GM12878 (cell line): Measurements from ENCODE around the gene WWOX. TPM values are rescaled to one million over a fixed set of nuclear protein-coding genes. Genes with fewer than 3 reads are reported as not detected.

Experiments used
- ATAC-seq: fragments of 200-7000 bp; cut with Tn5 transposase; 3 replicates; pipeline ENCODE4 v1.9.1; 2020; ENCODE audit warnings: mild to moderate bottlenecking, moderate library complexity
- BruUV-seq: library from RNA; stranded (reverse); fragments of 400-500 nt; replicated peaks from 2 replicates; lab custom pipeline; 2021; lab: Mats Ljungman, UMichigan
- CTCF ChIA-PET: fragments of 300-600 bp; sonication (Branson Sonifier 250); formaldehyde crosslinking; extraction: SDS; loops from one replicate; lab custom pipeline; 2021; ENCODE audit warnings: inconsistent platforms; lab: Yijun Ruan, JAX
- POLR2A ChIA-PET: fragments of 350-600 bp; formaldehyde crosslinking; extraction: SDS; loops from one replicate; lab custom pipeline; 2021; ENCODE audit warnings: inconsistent platforms; lab: Charles Lee
- RAD21 ChIA-PET: fragments of 300-600 bp; sonication (Branson Sonifier 250); formaldehyde crosslinking; loops from one replicate; lab custom pipeline; 2023; ENCODE audit warnings: antibody characterized with exemption; ENCODE audit not compliant: unreplicated experiment; lab: Charles Lee
- SMC1A ChIA-PET: fragments of 300-600 bp; sonication (Branson Sonifier 250); formaldehyde crosslinking; loops from one replicate; lab custom pipeline; 2023; ENCODE audit not compliant: unreplicated experiment, uncharacterized antibody; lab: Charles Lee
- DNase-seq: peaks from one replicate; pipeline ENCODE4 v3.0.0-alpha.2; 2011; ENCODE audit warnings: low read depth, low spot score
- FAIRE-seq: peaks from 3 replicates; lab custom pipeline; 2011; peaks lifted over from hg19 to GRCh38; lab: Jason Lieb, UNC
- H2AFZ ChIP-seq: 2 replicates; pipeline ENCODE4 v1.6.0; 2011; ENCODE audit warnings: low read depth, low read length, control low read depth; ENCODE audit not compliant: control insufficient read depth
- H3K27ac ChIP-seq: 2 replicates; pipeline ENCODE4 v1.5.1; 2011; ENCODE audit warnings: control low read depth; ENCODE audit not compliant: control insufficient read depth, insufficient read depth
- H3K27me3 ChIP-seq, 2 experiments: replicated peaks in 1 of 2; 2 replicates each; pipeline versions ENCODE4 v1.6.0 to v1.6.1; 2011; ENCODE audit warnings: low read length in 1 of 2; ENCODE audit not compliant: control insufficient read depth in 2 of 2, insufficient read depth in 2 of 2
- H3K36me3 ChIP-seq, 2 experiments: 2 replicates each; pipeline ENCODE4 v1.5.1; 2011; ENCODE audit warnings: low read length in 1 of 2; ENCODE audit not compliant: control insufficient read depth in 2 of 2, insufficient read depth in 2 of 2
- H3K4me1 ChIP-seq: 2 replicates; pipeline ENCODE4 v1.6.1; 2011; ENCODE audit warnings: mild to moderate bottlenecking, low read length, moderate library complexity, mixed read lengths; ENCODE audit not compliant: control insufficient read depth, insufficient read depth
- H3K4me2 ChIP-seq: 2 replicates; pipeline ENCODE4 v1.6.0; 2011; ENCODE audit warnings: control low read depth; ENCODE audit not compliant: control insufficient read depth, insufficient read depth
- H3K4me3 ChIP-seq: fragments of 200-600 bp; sonication (generic); 2 replicates; pipeline ENCODE4 v1.5.1; 2016
- H3K79me2 ChIP-seq: 2 replicates; pipeline ENCODE4 v1.6.0; 2011; ENCODE audit warnings: low read length; ENCODE audit not compliant: control insufficient read depth, insufficient read depth
- H3K9ac ChIP-seq: 2 replicates; pipeline ENCODE4 v1.8.0; 2011; ENCODE audit warnings: low read length, control low read depth, mixed read lengths; ENCODE audit not compliant: control insufficient read depth, insufficient read depth
- H3K9me3 ChIP-seq: replicated peaks from 3 replicates; pipeline ENCODE4 v1.5.1; 2011; ENCODE audit warnings: mild to moderate bottlenecking, low read length; ENCODE audit not compliant: control insufficient read depth, insufficient read depth
- H4K20me1 ChIP-seq: 2 replicates; pipeline ENCODE4 v1.6.0; 2011; ENCODE audit not compliant: control insufficient read depth, insufficient read depth
- CHD4 ChIP-seq: fragments of 200-600 bp; sonication (generic); IDR thresholded peaks from 2 replicates; pipeline ENCODE4 v1.6.1; 2016; ENCODE audit warnings: mild to moderate bottlenecking
- CREM ChIP-seq: IDR thresholded peaks from 2 replicates; pipeline ENCODE4 v1.6.1; 2014; ENCODE audit warnings: antibody characterized with exemption, low read depth
- FOS ChIP-seq: IDR thresholded peaks from 3 replicates; pipeline ENCODE4 v1.6.1; 2011; ENCODE audit warnings: borderline replicate concordance; ENCODE audit not compliant: insufficient read length; ENCODE audit errors: extremely low read depth
- HDAC2 ChIP-seq: fragments of 200-600 bp; sonication (generic); IDR thresholded peaks from 2 replicates; pipeline ENCODE4 v1.6.1; 2017
- IKZF1 ChIP-seq: fragments of 450-650 bp; conservative IDR thresholded peaks from 2 replicates; pipeline ENCODE4 v1.6.1; 2017; ENCODE audit warnings: antibody characterized with exemption, mild to moderate bottlenecking
- IRF5 ChIP-seq: fragments of 450-650 bp; IDR thresholded peaks from 2 replicates; pipeline ENCODE4 v1.6.1; 2017; ENCODE audit warnings: borderline replicate concordance
- KAT2A ChIP-seq: conservative IDR thresholded peaks from 2 replicates; pipeline ENCODE4 v1.6.1; 2011; ENCODE audit warnings: low read depth, low read length; ENCODE audit not compliant: control insufficient read depth
- NFIC ChIP-seq: IDR thresholded peaks from 2 replicates; pipeline ENCODE4 v1.6.1; 2012; ENCODE audit warnings: low read depth, mild to moderate bottlenecking, inconsistent platforms, low read length, moderate library complexity
- PAX8 ChIP-seq: fragments of 450-650 bp; IDR thresholded peaks from 2 replicates; pipeline ENCODE4 v1.6.1; 2017; ENCODE audit warnings: mild to moderate bottlenecking, moderate library complexity
- RFX5 ChIP-seq: IDR thresholded peaks from 2 replicates; pipeline ENCODE4 v1.6.1; 2011; ENCODE audit warnings: low read depth, low read length, improper control_type of control experiment
- SIX5 ChIP-seq: IDR thresholded peaks from 2 replicates; pipeline ENCODE4 v1.6.1; 2011; ENCODE audit warnings: mild to moderate bottlenecking, low read depth, low read length, moderate library complexity; ENCODE audit not compliant: severe bottlenecking
- SMAD5 ChIP-seq: IDR thresholded peaks from 2 replicates; pipeline ENCODE4 v1.6.1; 2016; ENCODE audit warnings: antibody characterized with exemption, low read depth
- TAF1 ChIP-seq: IDR thresholded peaks from 2 replicates; pipeline ENCODE4 v1.6.1; 2011; ENCODE audit warnings: mild to moderate bottlenecking, low read depth, low read length, borderline replicate concordance
- TCF7 ChIP-seq: IDR thresholded peaks from 2 replicates; pipeline ENCODE4 v1.6.1; 2014; ENCODE audit warnings: antibody characterized with exemption, borderline replicate concordance
- whole genome bisulfite sequencing: methylation state at CpG from one replicate; pipeline ENCODE4 v1.1.6; 2016; ENCODE audit warnings: low lambda C conversion rate; ENCODE audit not compliant: insufficient replicate concordance, insufficient coverage; ENCODE audit errors: missing lambda C conversion rate; 5-methylcytosine and 5-hydroxymethylcytosine counted together
- in situ Hi-C: fragments of 300-500 bp; cut with MboI; formaldehyde crosslinking; loops from 9 replicates; pipeline ENCODE4 v1.14.3; 2018; ENCODE audit warnings: mixed read lengths
- intact Hi-C: fragments of 100-400 bp; cut with micrococcal nuclease; formaldehyde crosslinking; loops from one replicate; pipeline ENCODE4 v1.14.2; 2022; ENCODE audit not compliant: unreplicated experiment
- polyA plus RNA-seq, 11 experiments: library from polyadenylated mRNA; depleted of rRNA in 4 of 11; unstranded in 6 of 11; stranded (reverse) in 5 of 11; fragments of >200 nt; fragmentation: Nextera tagmentation in 4 of 11; fragmentation: Illumina TruSeq in 1 of 11; extraction: Ambion mirVana in 4 of 11; extraction: Trizol in 1 of 11; gene quantifications; 1 replicate in 1 of 11; 2 replicates in 10 of 11; pipeline versions ENCODE4 v1.2.1 to v1.2.3, GENCODE V29; 2011 to 2016; ENCODE audit warnings: inconsistent platforms in 2 of 11, missing spikeins in 2 of 11, low read depth in 1 of 11
- total RNA-seq, 4 experiments: library from RNA; depleted of rRNA in 3 of 4; stranded (reverse); fragments of >200 nt in 3 of 4; fragmentation: Illumina TruSeq in 1 of 4; extraction: Trizol in 1 of 4; gene quantifications; 2 replicates each; pipeline versions ENCODE4 v1.2.1 to v1.2.3, GENCODE V29; 2013 to 2021
- TF ChIP-seq, protein P1 (sequence below): IDR thresholded peaks from 2 replicates; pipeline ENCODE4 v1.6.1; 2012; ENCODE audit warnings: mild to moderate bottlenecking, low read depth, low read length
- TF ChIP-seq, protein P2 (sequence below): fragments of 450-650 bp; IDR thresholded peaks from 2 replicates; pipeline ENCODE4 v1.6.1; 2017; ENCODE audit warnings: low read depth, mild to moderate bottlenecking, moderate library complexity
- TF ChIP-seq, protein P3 (sequence below): IDR thresholded peaks from 2 replicates; pipeline ENCODE4 v1.6.1; 2011; ENCODE audit warnings: low read depth, mild to moderate bottlenecking, low read length, moderate library complexity, borderline replicate concordance; ENCODE audit errors: extremely low read depth

Gene WWOX
- total and polyA plus RNA-seq, 10 of the 15 experiments (the other 5 are each of a cell fraction or from before 2014, with no cell fraction given) = 2.8 to 24.4 (median 17.8) TPM

GRCh38 chr16:78677181-78677731, 577.8 kb downstream of the WWOX start:
- Histone ChIP-seq H4K20me1 (no peaks in the 10 kb centered on the region), H3K27ac (no peak overlapping the region), H2AFZ (no peak overlapping the region)
- in situ Hi-C loops = no loop called here
- intact Hi-C loops = no loop called here
- ATAC-seq = no peak
- no peak for FAIRE-seq
- TF ChIP-seq CHD4 = no peak
- no peak for TF ChIP-seq SIX5
- TF ChIP-seq RFX5 = no peak
- no peak for TF ChIP-seq CREM
- TF ChIP-seq, protein P1, sequence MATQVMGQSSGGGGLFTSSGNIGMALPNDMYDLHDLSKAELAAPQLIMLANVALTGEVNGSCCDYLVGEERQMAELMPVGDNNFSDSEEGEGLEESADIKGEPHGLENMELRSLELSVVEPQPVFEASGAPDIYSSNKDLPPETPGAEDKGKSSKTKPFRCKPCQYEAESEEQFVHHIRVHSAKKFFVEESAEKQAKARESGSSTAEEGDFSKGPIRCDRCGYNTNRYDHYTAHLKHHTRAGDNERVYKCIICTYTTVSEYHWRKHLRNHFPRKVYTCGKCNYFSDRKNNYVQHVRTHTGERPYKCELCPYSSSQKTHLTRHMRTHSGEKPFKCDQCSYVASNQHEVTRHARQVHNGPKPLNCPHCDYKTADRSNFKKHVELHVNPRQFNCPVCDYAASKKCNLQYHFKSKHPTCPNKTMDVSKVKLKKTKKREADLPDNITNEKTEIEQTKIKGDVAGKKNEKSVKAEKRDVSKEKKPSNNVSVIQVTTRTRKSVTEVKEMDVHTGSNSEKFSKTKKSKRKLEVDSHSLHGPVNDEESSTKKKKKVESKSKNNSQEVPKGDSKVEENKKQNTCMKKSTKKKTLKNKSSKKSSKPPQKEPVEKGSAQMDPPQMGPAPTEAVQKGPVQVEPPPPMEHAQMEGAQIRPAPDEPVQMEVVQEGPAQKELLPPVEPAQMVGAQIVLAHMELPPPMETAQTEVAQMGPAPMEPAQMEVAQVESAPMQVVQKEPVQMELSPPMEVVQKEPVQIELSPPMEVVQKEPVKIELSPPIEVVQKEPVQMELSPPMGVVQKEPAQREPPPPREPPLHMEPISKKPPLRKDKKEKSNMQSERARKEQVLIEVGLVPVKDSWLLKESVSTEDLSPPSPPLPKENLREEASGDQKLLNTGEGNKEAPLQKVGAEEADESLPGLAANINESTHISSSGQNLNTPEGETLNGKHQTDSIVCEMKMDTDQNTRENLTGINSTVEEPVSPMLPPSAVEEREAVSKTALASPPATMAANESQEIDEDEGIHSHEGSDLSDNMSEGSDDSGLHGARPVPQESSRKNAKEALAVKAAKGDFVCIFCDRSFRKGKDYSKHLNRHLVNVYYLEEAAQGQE = no peak
- no peak for TF ChIP-seq KAT2A
- TF ChIP-seq SMAD5 = no peak
- TF ChIP-seq FOS = no peak
- TF ChIP-seq TAF1 = no peak
- no peak for TF ChIP-seq IKZF1
- no peak for TF ChIP-seq HDAC2
- TF ChIP-seq TCF7 = no peak
- no peak for TF ChIP-seq IRF5
- no peak for TF ChIP-seq PAX8
- no peak for TF ChIP-seq NFIC
- TF ChIP-seq, protein P2, sequence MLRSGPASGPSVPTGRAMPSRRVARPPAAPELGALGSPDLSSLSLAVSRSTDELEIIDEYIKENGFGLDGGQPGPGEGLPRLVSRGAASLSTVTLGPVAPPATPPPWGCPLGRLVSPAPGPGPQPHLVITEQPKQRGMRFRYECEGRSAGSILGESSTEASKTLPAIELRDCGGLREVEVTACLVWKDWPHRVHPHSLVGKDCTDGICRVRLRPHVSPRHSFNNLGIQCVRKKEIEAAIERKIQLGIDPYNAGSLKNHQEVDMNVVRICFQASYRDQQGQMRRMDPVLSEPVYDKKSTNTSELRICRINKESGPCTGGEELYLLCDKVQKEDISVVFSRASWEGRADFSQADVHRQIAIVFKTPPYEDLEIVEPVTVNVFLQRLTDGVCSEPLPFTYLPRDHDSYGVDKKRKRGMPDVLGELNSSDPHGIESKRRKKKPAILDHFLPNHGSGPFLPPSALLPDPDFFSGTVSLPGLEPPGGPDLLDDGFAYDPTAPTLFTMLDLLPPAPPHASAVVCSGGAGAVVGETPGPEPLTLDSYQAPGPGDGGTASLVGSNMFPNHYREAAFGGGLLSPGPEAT = no peak
- TF ChIP-seq, protein P3, sequence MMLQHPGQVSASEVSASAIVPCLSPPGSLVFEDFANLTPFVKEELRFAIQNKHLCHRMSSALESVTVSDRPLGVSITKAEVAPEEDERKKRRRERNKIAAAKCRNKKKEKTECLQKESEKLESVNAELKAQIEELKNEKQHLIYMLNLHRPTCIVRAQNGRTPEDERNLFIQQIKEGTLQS = no peak
- TF ChIP-seq, all 136 proteins: peak for 0
- no peaks in the 10 kb centered on the region for H3K36me3 ChIP-seq
- WGBS = 0% methylated on average over 4 of the region's 4 CpGs
- ChIA-PET CTCF (no interaction called here), RAD21 (interaction anchor here (1.1 kb wide), 1 partner anchor 92 kb away, joined by 3 read pairs; no protein-coding TSS in a partner anchor), SMC1A (no interaction called here), POLR2A (no interaction called here)
- no peak overlapping the region for H3K9ac ChIP-seq
- H3K4me2 ChIP-seq = no peak overlapping the region
- no TSS peak for BruUV-seq
- H3K27me3 ChIP-seq = no peaks in the 10 kb centered on the region
- H3K9me3 ChIP-seq = no peaks in the 10 kb centered on the region
- no peaks in the 10 kb centered on the region for H3K79me2 ChIP-seq
- H3K4me1 ChIP-seq = no peaks in the 10 kb centered on the region
- H3K4me3 ChIP-seq = no peak overlapping the region
- no peak for DNase-seq
